SK-N-SH (cell line): Measurements from ENCODE around the gene FAM229A. TPM values are rescaled to one million over a fixed set of nuclear protein-coding genes. Genes with fewer than 3 reads are reported as not detected.

Source experiments
- CTCF ChIA-PET: fragments of 300-600, 350-600 bp; formaldehyde crosslinking; extraction: SDS; loops from one replicate; lab custom pipeline; 2021; lab: Yijun Ruan, JAX
- POLR2A ChIA-PET: fragments of 350-600 bp; sonication (Branson Sonifier 250); formaldehyde crosslinking; extraction: SDS; loops from one replicate; lab custom pipeline; 2020; ENCODE audit warnings: antibody characterized with exemption, inconsistent platforms; lab: Yijun Ruan, JAX
- DNase-seq: peaks from one replicate; pipeline ENCODE4 v3.0.0; 2012
- H2AFZ ChIP-seq: fragments of 200-600 bp; sonication (generic); 2 replicates; pipeline ENCODE4 v1.8.1; 2016; ENCODE audit warnings: antibody characterized with exemption, mild to moderate bottlenecking, low read depth
- H3F3A ChIP-seq: fragments of 200-600 bp; sonication (generic); replicated peaks from 2 replicates; pipeline ENCODE3; 2016; ENCODE audit warnings: antibody characterized with exemption, mild to moderate bottlenecking; ENCODE audit not compliant: insufficient read depth
- H3K27ac ChIP-seq, 2 experiments: fragments of 200-500 bp in 1 of 2; fragments of 200-600 bp in 1 of 2; sonication (Bioruptor generic) in 1 of 2; sonication (generic), shearing (Covaris generic) in 1 of 2; 2 replicates each; pipeline versions ENCODE4 v1.5.1 to v1.6.1; 2014 to 2016; ENCODE audit warnings: low read depth in 2 of 2, inconsistent platforms in 1 of 2, low read length in 1 of 2, mild to moderate bottlenecking in 1 of 2, mixed read lengths in 1 of 2
- H3K27me3 ChIP-seq: fragments of 200-600 bp; sonication (generic), shearing (Covaris generic); 2 replicates; pipeline ENCODE4 v1.6.1; 2016; ENCODE audit warnings: mixed run types; ENCODE audit not compliant: insufficient read depth
- H3K36me3 ChIP-seq, 2 experiments: fragments of 200-500 bp in 1 of 2; fragments of 200-600 bp in 1 of 2; sonication (Bioruptor generic) in 1 of 2; sonication (generic) in 1 of 2; replicated peaks in 1 of 2; 2 replicates each; pipeline versions ENCODE3 to v1.5.1; 2014 to 2016; ENCODE audit warnings: low read length in 1 of 2, mild to moderate bottlenecking in 1 of 2; ENCODE audit not compliant: insufficient read depth in 2 of 2, control insufficient read depth in 1 of 2
- H3K4me1 ChIP-seq, 2 experiments: fragments of 200-500 bp in 1 of 2; fragments of 200-600 bp in 1 of 2; sonication (Bioruptor generic) in 1 of 2; sonication (generic), shearing (Covaris generic) in 1 of 2; 2 replicates each; pipeline versions ENCODE4 v1.5.1 to v1.6.1; 2014 to 2016; ENCODE audit warnings: low read depth in 1 of 2, low read length in 1 of 2, mixed run types in 1 of 2; ENCODE audit not compliant: insufficient read depth in 2 of 2, control insufficient read depth in 1 of 2
- H3K4me2 ChIP-seq: fragments of 200-600 bp; sonication (generic), shearing (Covaris generic); 2 replicates; pipeline ENCODE4 v1.6.1; 2017; ENCODE audit warnings: mixed run types
- H3K4me3 ChIP-seq, 2 experiments: fragments of 200-500 bp in 1 of 2; fragments of 200-600 bp in 1 of 2; sonication (Bioruptor generic) in 1 of 2; sonication (generic), shearing (Covaris generic) in 1 of 2; 2 replicates each; pipeline versions ENCODE4 v1.5.1 to v1.8.1; 2014 to 2016; ENCODE audit warnings: low read depth in 2 of 2, inconsistent platforms in 1 of 2, low read length in 1 of 2, mild to moderate bottlenecking in 1 of 2, mixed read lengths in 1 of 2, moderate library complexity in 1 of 2
- H3K79me2 ChIP-seq: fragments of 200-600 bp; sonication (generic); 2 replicates; pipeline ENCODE4 v1.8.1; 2017; ENCODE audit warnings: mild to moderate bottlenecking; ENCODE audit not compliant: insufficient read depth
- H3K9ac ChIP-seq: fragments of 200-600 bp; sonication (generic); 2 replicates; pipeline ENCODE4 v1.6.1; 2017; ENCODE audit warnings: mixed run types
- H3K9me2 ChIP-seq: fragments of 200-600 bp; sonication (generic); 2 replicates; pipeline ENCODE4 v1.6.1; 2017; ENCODE audit warnings: mixed run types
- H3K9me3 ChIP-seq: fragments of 200-600 bp; sonication (generic); 2 replicates; pipeline ENCODE4 v1.6.1; 2017; ENCODE audit warnings: mixed run types, mild to moderate bottlenecking, moderate library complexity
- H4K20me1 ChIP-seq: fragments of 200-600 bp; sonication (generic); 2 replicates; pipeline ENCODE4 v1.6.1; 2017; ENCODE audit warnings: mild to moderate bottlenecking, mixed run types; ENCODE audit not compliant: insufficient read depth
- CHD2 ChIP-seq: fragments of 150-350 bp; IDR thresholded peaks from 2 replicates; pipeline ENCODE4 v1.6.1; 2018; ENCODE audit warnings: low read length; ENCODE audit not compliant: partially characterized antibody
- FOSL2 ChIP-seq: IDR thresholded peaks from 2 replicates; pipeline ENCODE4 v1.4.0; 2012; ENCODE audit warnings: low read depth, mild to moderate bottlenecking, moderate library complexity, borderline replicate concordance
- IRF3 ChIP-seq: fragments of 150-350 bp; IDR thresholded peaks from 2 replicates; pipeline ENCODE4 v1.6.1; 2016; ENCODE audit warnings: mild to moderate bottlenecking, low read depth, low read length
- JUND ChIP-seq: IDR thresholded peaks from 2 replicates; pipeline ENCODE4 v1.4.0; 2012
- MEF2A ChIP-seq: IDR thresholded peaks from 2 replicates; pipeline ENCODE4 v1.4.0; 2012; ENCODE audit warnings: low read depth, borderline replicate concordance
- POLR2AphosphoS5 ChIP-seq: IDR thresholded peaks from 2 replicates; pipeline ENCODE4 v1.6.1; 2012; ENCODE audit warnings: low read depth, low read length
- RAD21 ChIP-seq: IDR thresholded peaks from 2 replicates; pipeline ENCODE4 v1.6.1; 2012; ENCODE audit warnings: mild to moderate bottlenecking, low read length
- RCOR1 ChIP-seq: fragments of 150-350 bp; IDR thresholded peaks from 2 replicates; pipeline ENCODE4 v1.6.1; 2017; ENCODE audit warnings: antibody characterized with exemption, low read length
- SMC3 ChIP-seq: IDR thresholded peaks from 2 replicates; pipeline ENCODE4 v1.6.1; 2012; ENCODE audit warnings: low read depth, low read length, improper control_type of control experiment
- TEAD4 ChIP-seq: IDR thresholded peaks from 2 replicates; pipeline ENCODE4 v1.4.0; 2012; ENCODE audit warnings: mild to moderate bottlenecking, borderline replicate concordance; ENCODE audit not compliant: insufficient read depth
- USF1 ChIP-seq: IDR thresholded peaks from 2 replicates; pipeline ENCODE4 v1.4.0; 2012; ENCODE audit warnings: low read depth, borderline replicate concordance
- USF2 ChIP-seq: fragments of 150-350 bp; IDR thresholded peaks from 2 replicates; pipeline ENCODE4 v1.6.1; 2017; ENCODE audit warnings: antibody characterized with exemption, low read length, low read depth, borderline replicate concordance
- YY1 ChIP-seq: IDR thresholded peaks from 2 replicates; pipeline ENCODE4 v1.4.0; 2012; ENCODE audit warnings: low read depth, mild to moderate bottlenecking
- ZBTB33 ChIP-seq: IDR thresholded peaks from 2 replicates; pipeline ENCODE4 v1.4.0; 2012; ENCODE audit warnings: low read depth, borderline replicate concordance
- WGBS: methylation state at CpG from one replicate; pipeline ENCODE4 v1.1.6; 2017; ENCODE audit warnings: low lambda C conversion rate; 5-methylcytosine and 5-hydroxymethylcytosine counted together
- polyA plus RNA-seq, 3 experiments: library from polyadenylated mRNA; depleted of rRNA; stranded (reverse); fragments of >200 nt; gene quantifications; 2 replicates each; pipeline ENCODE4 v1.2.3, GENCODE V29; 2012

The FAM229A gene
- polyA plus RNA-seq, 1 of the 3 experiments (the other 2 are of a cell fraction): 8.0 TPM

GRCh38 chr1:32404946-32405345, 42.7 kb upstream of the FAM229A start:
- Histone ChIP-seq H3K36me3 (no peaks in the 10 kb centered on the region), H4K20me1 (no peaks in the 10 kb centered on the region), H3K79me2 (no peaks in the 10 kb centered on the region), H3K4me3 (no peak overlapping the region), H2AFZ (no peak overlapping the region), H3K9ac (no peak overlapping the region), H3K4me1 (no peaks in the 10 kb centered on the region; a peak in 1 of 4 replicates), H3K4me2 (no peak overlapping the region), H3K9me2 (no peaks in the 10 kb centered on the region), H3K9me3 (no peaks in the 10 kb centered on the region), H3K27ac (no peak overlapping the region), H3K27me3 (no peaks in the 10 kb centered on the region), H3F3A (peaks cover 3% of the 10 kb centered on the region)
- 36% methylated on average over 2 of the region's 2 CpGs for WGBS
- no peak for TF ChIP-seq POLR2AphosphoS5
- no peak for TF ChIP-seq MEF2A
- TF ChIP-seq SMC3: no peak
- TF ChIP-seq TEAD4: no peak
- TF ChIP-seq USF1: no peak
- no peak for TF ChIP-seq RAD21
- TF ChIP-seq ZBTB33: no peak
- TF ChIP-seq IRF3: no peak
- no peak for TF ChIP-seq USF2
- no peak for TF ChIP-seq FOSL2
- no peak for TF ChIP-seq CHD2
- no peak for TF ChIP-seq RCOR1
- TF ChIP-seq YY1: no peak
- TF ChIP-seq JUND: no peak
- ChIA-PET POLR2A (no interaction called here), CTCF (interaction anchor here (1.6 kb wide), 1 partner anchor 8 kb away, joined by 7 read pairs; no protein-coding TSS in a partner anchor)
- DNase-seq: no peak
